Head of caudate nucleus (tissue), 42 donors: ENCODE measurements around the gene LAX1.
"Not testable (repeated sequence)": the region's sequence is repeated elsewhere in the genome, so short reads cannot be mapped to it uniquely, and the experiment has no call there.

Source experiments
- DNase-seq, 42 donors: peaks; one replicate each; pipeline versions ENCODE4 v3.0.0 to v3.0.0-alpha.2; 2020 to 2021; ENCODE audit warnings: mixed read lengths in 7 of 42
- intact Hi-C: fragments of 100-400 bp; cut with DNase I; formaldehyde crosslinking; loops from one replicate; pipeline ENCODE4 v1.15.0; 2022

LAX1 gene

GRCh38 chr1:203763505-203763904 lies 1.5 kb upstream of the LAX1 start:
- DNase-seq: no peak
- intact Hi-C loops: no loop called here

- intact Hi-C loops: no loop called here
- DNase-seq: no peak
These were observed 616 bp upstream of the LAX1 start for GRCh38 chr1:203764105-203765028.

GRCh38 chr1:203768256-203768655 lies 3.3 kb downstream of the LAX1 start:
- intact Hi-C loops: no loop called here
- DNase-seq: no peak

GRCh38 chr1:203769505-203770343 lies 4.7 kb downstream of the LAX1 start:
- DNase-seq: peak in 29 of 42 donors; percentile 3 to 65 (median 25)
- intact Hi-C loops: no loop called here

- intact Hi-C loops: no loop called here
- no peak for DNase-seq
These were observed 6.9 kb downstream of the LAX1 start for GRCh38 chr1:203771901-203772301.

GRCh38 chr1:203772836-203773235 lies 7.9 kb downstream of the LAX1 start:
- intact Hi-C loops: no loop called here

GRCh38 chr1:203776636-203777035 lies 11.7 kb downstream of the LAX1 start:
- DNase-seq: peak in 39 of 42 donors; percentile 18 to 85 (median 52)
- intact Hi-C loops: no loop called here

More at GRCh38 chr1:203772836-203773235, 7.9 kb downstream of the LAX1 start:
- DNase-seq: no peak

- DNase-seq: no peak
- intact Hi-C loops: no loop called here
These were observed 12.6 kb downstream of the LAX1 start for GRCh38 chr1:203777596-203777995.

GRCh38 chr1:203778146-203778545 lies 13.2 kb downstream of the LAX1 start:
- intact Hi-C loops: no loop called here
- DNase-seq: no peak

- no peak for DNase-seq
- intact Hi-C loops: no loop called here
These were observed 13.8 kb downstream of the LAX1 start for GRCh38 chr1:203778789-203779188.

GRCh38 chr1:203781962-203782361 lies 17.0 kb downstream of the LAX1 start:
- DNase-seq: no peak
- intact Hi-C loops: no loop called here

- intact Hi-C loops: loop anchor here (10.0 kb wide), 1 partner anchor 75 kb away; the partner anchor contains the start of gene SNRPE
These were observed 25.0 kb downstream of the LAX1 start for GRCh38 chr1:203789966-203790365.

GRCh38 chr1:203791498-203791897 lies 26.5 kb downstream of the LAX1 start:
- intact Hi-C loops: loop anchor here (10.0 kb wide), 1 partner anchor 73 kb away; the partner anchor contains the start of gene SNRPE
- DNase-seq: no peak

More at GRCh38 chr1:203789966-203790365, 25.0 kb downstream of the LAX1 start:
- DNase-seq: no peak

- intact Hi-C loops: loop anchor here (10.0 kb wide), 1 partner anchor 72 kb away; the partner anchor contains the start of gene SNRPE
- DNase-seq: no peak
These were observed 27.5 kb downstream of the LAX1 start for GRCh38 chr1:203792486-203792885.

- intact Hi-C loops: loop anchor here (10.0 kb wide), 1 partner anchor 71 kb away; the partner anchor contains the start of gene SNRPE
- DNase-seq: not testable (repeated sequence)
These were observed 28.6 kb downstream of the LAX1 start for GRCh38 chr1:203793561-203793960.

GRCh38 chr1:203794764-203795440 lies 29.9 kb downstream of the LAX1 start:
- intact Hi-C loops: loop anchor here (10.0 kb wide), 1 partner anchor 70 kb away; the partner anchor contains the start of gene SNRPE
- peak in 1 of 42 donors; percentile 3 for DNase-seq

GRCh38 chr1:203795441-203796235 lies 30.7 kb downstream of the LAX1 start, which contains the start of the genes ZBED6 and ZC3H11A:
TSS of gene ZBED6 (plus strand) at chr1:203795623. CDS start at chr1:203797523, 1,900 bp downstream.
TSS of gene ZC3H11A (plus strand) at chr1:203795623. CDS start at chr1:203817071, 21,448 bp downstream.
- intact Hi-C loops: loop anchor here (10.0 kb wide), 1 partner anchor 69 kb away; the partner anchor contains the start of gene SNRPE

GRCh38 chr1:203796236-203796605 lies 31.2 kb downstream of the LAX1 start:
- DNase-seq: peak in 6 of 42 donors; percentile 9 to 41 (median 16)
- intact Hi-C loops: loop anchor here (10.0 kb wide), 1 partner anchor 69 kb away; the partner anchor contains the start of gene SNRPE

More at GRCh38 chr1:203795441-203796235, 30.7 kb downstream of the LAX1 start, which contains the start of the genes ZBED6 and ZC3H11A:
- DNase-seq: peak; percentile 98 to 100 (median 99)
